Osteocyte (in vitro differentiated cells): ENCODE measurements around the gene PTCD3. TPM values are rescaled to one million over a fixed set of nuclear protein-coding genes. Genes with fewer than 3 reads are reported as not detected.

Experiments
- DNase-seq: peaks from one replicate; pipeline ENCODE4 v3.0.0; 2021; ENCODE audit warnings: mixed read lengths; ENCODE audit not compliant: unreplicated experiment; ENCODE audit errors: extremely low spot score
- H3K27ac Mint-ChIP-seq: one replicate; pipeline ENCODE4 v1.8.0; 2021; ENCODE audit warnings: mild to moderate bottlenecking, mixed read lengths; ENCODE audit not compliant: unreplicated experiment
- H3K27me3 Mint-ChIP-seq: one replicate; pipeline ENCODE4 v1.8.0; 2021; ENCODE audit warnings: mixed read lengths; ENCODE audit not compliant: unreplicated experiment
- H3K36me3 Mint-ChIP-seq: one replicate; pipeline ENCODE4 v1.8.0; 2021; ENCODE audit warnings: mixed read lengths; ENCODE audit not compliant: unreplicated experiment
- H3K4me1 Mint-ChIP-seq: one replicate; pipeline ENCODE4 v1.8.0; 2021; ENCODE audit warnings: mixed read lengths; ENCODE audit not compliant: unreplicated experiment
- H3K4me3 Mint-ChIP-seq: one replicate; pipeline ENCODE4 v1.8.0; 2021; ENCODE audit warnings: mild to moderate bottlenecking, moderate library complexity, mixed read lengths; ENCODE audit not compliant: unreplicated experiment
- H3K9me3 Mint-ChIP-seq: one replicate; pipeline ENCODE4 v1.8.0; 2021; ENCODE audit warnings: mixed read lengths; ENCODE audit not compliant: unreplicated experiment
- total RNA-seq: library from RNA; stranded (reverse); gene quantifications from 2 replicates; pipeline ENCODE4 v1.2.1, GENCODE V29; 2021
- TF ChIP-seq, protein P1 (sequence below): fragments of 200-600 bp; sonication (generic); IDR thresholded peaks from 2 replicates; pipeline ENCODE4 v1.5.0; 2021; ENCODE audit warnings: antibody characterized with exemption, mild to moderate bottlenecking, moderate library complexity

Gene PTCD3
- total RNA-seq, 1 donor from 2014 or later, result 71.8 TPM

DNA sequence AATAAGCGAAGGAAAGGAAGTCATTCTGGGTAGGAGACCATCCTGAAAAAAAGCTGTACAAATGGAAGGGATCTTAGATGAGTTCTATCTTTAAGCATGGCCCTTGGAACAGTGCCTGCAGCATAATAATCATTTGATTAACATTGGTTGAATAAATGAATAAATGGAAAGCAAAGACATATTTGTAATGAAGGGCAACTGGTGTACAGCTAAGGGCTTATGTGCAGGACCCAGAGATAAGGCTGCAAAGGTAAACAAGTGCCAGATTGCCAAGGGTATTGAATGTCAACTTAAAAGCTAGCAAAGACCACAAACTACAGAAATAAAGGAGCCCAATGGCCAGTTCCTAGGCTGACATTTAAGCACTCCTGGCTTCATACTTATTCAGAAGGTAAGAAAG, 69.8 kb downstream of the PTCD3 start:
- H3K9me3 Mint-ChIP-seq, result no peaks in the 10 kb centered on the region
- no peak overlapping the region for H3K4me3 Mint-ChIP-seq
- H3K4me1 Mint-ChIP-seq, result peaks cover 2% of the 10 kb centered on the region
- H3K27me3 Mint-ChIP-seq, result no peaks in the 10 kb centered on the region
- TF ChIP-seq, protein P1, sequence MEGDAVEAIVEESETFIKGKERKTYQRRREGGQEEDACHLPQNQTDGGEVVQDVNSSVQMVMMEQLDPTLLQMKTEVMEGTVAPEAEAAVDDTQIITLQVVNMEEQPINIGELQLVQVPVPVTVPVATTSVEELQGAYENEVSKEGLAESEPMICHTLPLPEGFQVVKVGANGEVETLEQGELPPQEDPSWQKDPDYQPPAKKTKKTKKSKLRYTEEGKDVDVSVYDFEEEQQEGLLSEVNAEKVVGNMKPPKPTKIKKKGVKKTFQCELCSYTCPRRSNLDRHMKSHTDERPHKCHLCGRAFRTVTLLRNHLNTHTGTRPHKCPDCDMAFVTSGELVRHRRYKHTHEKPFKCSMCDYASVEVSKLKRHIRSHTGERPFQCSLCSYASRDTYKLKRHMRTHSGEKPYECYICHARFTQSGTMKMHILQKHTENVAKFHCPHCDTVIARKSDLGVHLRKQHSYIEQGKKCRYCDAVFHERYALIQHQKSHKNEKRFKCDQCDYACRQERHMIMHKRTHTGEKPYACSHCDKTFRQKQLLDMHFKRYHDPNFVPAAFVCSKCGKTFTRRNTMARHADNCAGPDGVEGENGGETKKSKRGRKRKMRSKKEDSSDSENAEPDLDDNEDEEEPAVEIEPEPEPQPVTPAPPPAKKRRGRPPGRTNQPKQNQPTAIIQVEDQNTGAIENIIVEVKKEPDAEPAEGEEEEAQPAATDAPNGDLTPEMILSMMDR, result no peak
- no peak overlapping the region for H3K27ac Mint-ChIP-seq
- DNase-seq, result no peak
- peaks cover 44% of the 10 kb centered on the region for H3K36me3 Mint-ChIP-seq

DNA sequence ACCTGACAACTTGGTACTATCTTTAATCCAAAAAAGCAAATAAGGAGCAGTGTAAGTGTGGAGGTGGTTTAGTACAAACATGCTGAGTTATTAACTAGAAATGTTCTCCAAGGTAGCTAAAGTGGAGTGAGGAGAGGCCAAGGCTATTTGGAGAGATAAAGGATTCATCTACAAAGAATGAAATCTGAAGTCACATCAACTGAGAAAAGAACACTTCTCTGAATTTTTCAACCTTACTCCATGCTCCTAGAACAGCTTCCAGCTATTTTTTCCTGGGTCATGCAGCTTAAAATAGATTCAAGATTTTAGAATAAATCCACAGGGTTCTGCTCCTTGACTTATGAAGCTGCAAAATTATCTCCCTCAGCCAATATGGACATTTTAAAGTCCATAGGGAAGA, 70.6 kb downstream of the PTCD3 start:
- Mint-ChIP-seq H3K4me1 (peaks cover 2% of the 10 kb centered on the region), H3K27me3 (no peaks in the 10 kb centered on the region), H3K27ac (no peak overlapping the region), H3K4me3 (no peak overlapping the region), H3K9me3 (no peaks in the 10 kb centered on the region), H3K36me3 (peaks cover 44% of the 10 kb centered on the region)
- no peak for DNase-seq
- TF ChIP-seq, protein P1, result no peak

DNA sequence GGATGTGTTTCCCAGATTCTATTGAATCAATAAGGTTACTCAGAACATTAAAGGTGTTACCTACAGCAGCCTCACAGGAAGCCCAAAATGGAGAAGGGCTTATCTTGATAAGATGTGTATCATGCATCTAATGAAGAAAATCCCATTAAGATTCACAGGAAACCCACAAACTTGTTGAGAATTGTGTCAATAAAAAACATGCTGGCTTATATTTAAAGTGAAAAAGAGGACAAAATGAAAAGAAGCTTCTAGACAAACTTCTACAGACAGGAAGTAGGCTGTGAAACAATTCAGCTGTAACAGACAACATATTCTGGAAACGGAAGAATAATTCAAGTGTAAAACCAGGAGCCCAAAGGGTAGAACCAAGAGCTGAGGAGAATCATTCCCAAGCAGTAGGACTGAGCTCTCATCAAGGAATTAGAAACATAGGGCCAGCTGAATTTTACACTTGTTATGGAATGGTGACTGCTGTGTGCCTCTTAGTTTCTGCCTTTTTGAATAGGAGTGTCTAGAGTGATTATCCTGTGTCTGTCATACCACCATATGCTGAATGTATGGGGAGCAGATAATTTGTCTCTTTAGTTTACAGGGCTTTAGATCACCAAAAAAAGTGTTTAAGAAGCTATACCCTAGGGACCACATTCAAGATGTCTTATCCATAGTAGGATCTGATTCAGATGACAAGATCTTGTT, 79.6 kb downstream of the PTCD3 start:
- Mint-ChIP-seq H3K4me1 (peaks cover 8% of the 10 kb centered on the region), H3K4me3 (no peak overlapping the region), H3K27ac (peak overlapping the region; percentile 8), H3K9me3 (no peaks in the 10 kb centered on the region), H3K27me3 (no peaks in the 10 kb centered on the region), H3K36me3 (peaks cover 3% of the 10 kb centered on the region)
- TF ChIP-seq, protein P1, result no peak
- DNase-seq, result no peak

DNA sequence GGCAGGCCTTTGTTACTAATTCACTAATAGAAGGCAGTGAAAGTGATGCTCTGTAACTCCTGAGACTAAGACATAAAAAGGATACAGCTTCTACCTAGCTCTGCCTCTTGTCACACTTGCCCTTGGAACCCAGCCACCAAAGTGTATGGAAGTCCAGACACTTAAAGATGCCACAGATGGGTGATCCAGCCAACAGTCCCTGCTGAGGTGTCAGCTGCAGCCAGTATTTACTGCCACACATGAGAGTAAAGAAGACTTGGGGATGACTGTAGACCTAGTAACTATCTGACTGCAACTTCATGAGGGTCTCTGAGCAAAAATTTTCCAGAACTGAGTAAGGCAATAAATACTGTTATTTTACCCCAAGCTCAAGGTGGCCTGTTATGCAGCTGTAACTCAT, 80.4 kb downstream of the PTCD3 start:
- no peak overlapping the region for H3K27ac Mint-ChIP-seq
- H3K4me3 Mint-ChIP-seq, result no peak overlapping the region
- DNase-seq, result no peak
- H3K27me3 Mint-ChIP-seq, result no peaks in the 10 kb centered on the region
- H3K9me3 Mint-ChIP-seq, result no peaks in the 10 kb centered on the region
- peaks cover 3% of the 10 kb centered on the region for H3K36me3 Mint-ChIP-seq
- peaks cover 8% of the 10 kb centered on the region for H3K4me1 Mint-ChIP-seq
- TF ChIP-seq, protein P1, result no peak

DNA sequence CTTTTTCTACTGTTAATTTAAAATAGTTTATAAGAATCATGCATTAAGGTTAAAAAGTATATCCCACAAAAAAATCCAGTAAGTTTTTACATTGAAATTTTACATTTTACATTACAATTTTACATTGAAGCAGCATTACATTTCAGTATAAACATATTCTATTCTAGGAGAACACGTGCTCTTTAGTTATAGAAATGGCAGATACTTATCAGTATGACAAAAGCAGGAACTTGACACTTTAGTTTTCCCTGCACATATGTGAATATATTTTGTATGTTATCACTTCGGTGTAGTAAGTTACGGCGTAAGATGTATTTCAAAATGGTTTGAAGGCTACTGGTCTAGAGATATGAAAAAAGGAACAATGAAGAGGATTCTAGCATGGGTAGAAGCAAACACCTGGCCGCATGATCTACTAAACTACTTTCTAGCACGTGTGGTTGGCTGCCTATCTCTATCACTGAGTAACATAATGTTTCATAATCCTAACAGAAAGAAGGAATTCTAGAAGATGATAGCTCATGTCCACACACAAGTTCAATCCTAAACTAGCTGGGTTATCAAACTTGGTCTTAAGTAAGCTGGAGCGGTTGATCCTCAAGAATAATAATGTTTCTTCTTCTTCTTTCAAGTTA, 83.9 kb downstream of the PTCD3 start:
- Mint-ChIP-seq H3K27me3 (no peaks in the 10 kb centered on the region), H3K4me3 (no peak overlapping the region), H3K36me3 (peaks cover 5% of the 10 kb centered on the region), H3K4me1 (peaks cover 27% of the 10 kb centered on the region), H3K9me3 (no peaks in the 10 kb centered on the region), H3K27ac (no peak overlapping the region)
- TF ChIP-seq, protein P1, result no peak
- DNase-seq, result no peak
